ENCODE data around the gene TMEM120B.
"Not testable (repeated sequence)": the region's sequence is repeated elsewhere in the genome, so short reads cannot be mapped to it uniquely, and the experiment has no call there.

TMEM120B gene

GRCh38 chr12:121708313-121709063 lies 4.1 kb upstream of the TMEM120B start:
- no peak for DNase-seq (ENCODE audit: low read depth in 2 of 2, low spot score in 1 of 2)

- DNase-seq (ENCODE audit: low read depth in 2 of 2, low spot score in 1 of 2), result not testable (repeated sequence)
Measured at GRCh38 chr12:121709064-121709424, 3.5 kb upstream of the TMEM120B start.

GRCh38 chr12:121709478-121709961 lies 3.0 kb upstream of the TMEM120B start:
- no peak for DNase-seq (ENCODE audit: low read depth in 2 of 2, low spot score in 1 of 2)

GRCh38 chr12:121711361-121712189 lies 977 bp upstream of the TMEM120B start:
- no peak for DNase-seq (ENCODE audit: low read depth in 2 of 2, low spot score in 1 of 2)

GRCh38 chr12:121712190-121712460 lies 427 bp upstream of the TMEM120B start:
- no peak for DNase-seq (ENCODE audit: low read depth in 2 of 2, low spot score in 1 of 2)

- DNase-seq (ENCODE audit: low read depth in 2 of 2, low spot score in 1 of 2), result no peak
Measured at GRCh38 chr12:121713257-121713777, 765 bp downstream of the TMEM120B start.

GRCh38 chr12:121713793-121714192 lies 1.2 kb downstream of the TMEM120B start:
- no peak for DNase-seq (ENCODE audit: low read depth in 2 of 2, low spot score in 1 of 2)

GRCh38 chr12:121715055-121715454 lies 2.5 kb downstream of the TMEM120B start:
- not testable (repeated sequence) for DNase-seq (ENCODE audit: low read depth in 2 of 2, low spot score in 1 of 2)

- DNase-seq (ENCODE audit: low read depth in 2 of 2, low spot score in 1 of 2), result no peak
Measured at GRCh38 chr12:121715862-121716435, 3.4 kb downstream of the TMEM120B start.

- DNase-seq (ENCODE audit: low read depth in 2 of 2, low spot score in 1 of 2), result no peak
Measured at GRCh38 chr12:121717041-121717699, 4.6 kb downstream of the TMEM120B start.

GRCh38 chr12:121718653-121719239 lies 6.2 kb downstream of the TMEM120B start:
- no peak for DNase-seq (ENCODE audit: low read depth in 2 of 2, low spot score in 1 of 2)

GRCh38 chr12:121719926-121720414 lies 7.4 kb downstream of the TMEM120B start:
- DNase-seq (ENCODE audit: low read depth in 2 of 2, low spot score in 1 of 2), result no peak

- DNase-seq (ENCODE audit: low read depth in 2 of 2, low spot score in 1 of 2), result no peak
Measured at GRCh38 chr12:121720762-121721161, 8.2 kb downstream of the TMEM120B start.

- no peak for DNase-seq (ENCODE audit: low read depth in 2 of 2, low spot score in 1 of 2)
Measured at GRCh38 chr12:121722511-121722910, 10.0 kb downstream of the TMEM120B start.

GRCh38 chr12:121723200-121723599 lies 10.6 kb downstream of the TMEM120B start:
- DNase-seq (ENCODE audit: low read depth in 2 of 2, low spot score in 1 of 2), result no peak

GRCh38 chr12:121724925-121725324 lies 12.4 kb downstream of the TMEM120B start:
- DNase-seq (ENCODE audit: low read depth in 2 of 2, low spot score in 1 of 2), result no peak

GRCh38 chr12:121725423-121725822 lies 12.9 kb downstream of the TMEM120B start:
- DNase-seq (ENCODE audit: low read depth in 2 of 2, low spot score in 1 of 2), result no peak

- no peak for DNase-seq (ENCODE audit: low read depth in 2 of 2, low spot score in 1 of 2)
Measured at GRCh38 chr12:121729021-121729420, 16.5 kb downstream of the TMEM120B start.

GRCh38 chr12:121731473-121731872 lies 18.9 kb downstream of the TMEM120B start:
- DNase-seq (ENCODE audit: low read depth in 2 of 2, low spot score in 1 of 2), result no peak

GRCh38 chr12:121733849-121734248 lies 21.3 kb downstream of the TMEM120B start:
- DNase-seq (ENCODE audit: low read depth in 2 of 2, low spot score in 1 of 2), result no peak

- DNase-seq (ENCODE audit: low read depth in 2 of 2, low spot score in 1 of 2), result no peak
Measured at GRCh38 chr12:121738340-121738858, 25.8 kb downstream of the TMEM120B start.
